HG02885 (cell line): ENCODE measurements around the gene WDR5.

Source experiments
- ATAC-seq: cut with Tn5 transposase; IDR thresholded peaks from one replicate; pipeline ENCODE4 v1.9.1; 2021; ENCODE audit warnings: mild to moderate bottlenecking; ENCODE audit not compliant: unreplicated experiment, poor library complexity

WDR5 gene

GRCh38 chr9:134185536-134186011 is 49.7 kb downstream of the WDR5 start:
- no peak for ATAC-seq

GRCh38 chr9:134186471-134187109 is 50.7 kb downstream of the WDR5 start:
- no peak for ATAC-seq

GRCh38 chr9:134187110-134187531 is 51.2 kb downstream of the WDR5 start:
- ATAC-seq = no peak

GRCh38 chr9:134187891-134188385 is 52.1 kb downstream of the WDR5 start:
- no peak for ATAC-seq

- no peak for ATAC-seq
These were observed 52.7 kb downstream of the WDR5 start for GRCh38 chr9:134188386-134189144.

- no peak for ATAC-seq
These were observed 53.2 kb downstream of the WDR5 start for GRCh38 chr9:134189145-134189469.

- no peak for ATAC-seq
These were observed 53.8 kb downstream of the WDR5 start for GRCh38 chr9:134189470-134190231.

- ATAC-seq = no peak
These were observed 54.6 kb downstream of the WDR5 start for GRCh38 chr9:134190232-134191121.

- no peak for ATAC-seq
These were observed 55.8 kb downstream of the WDR5 start for GRCh38 chr9:134191455-134192209.

- ATAC-seq = no peak
These were observed 56.5 kb downstream of the WDR5 start for GRCh38 chr9:134192311-134192950.

- no peak for ATAC-seq
These were observed 57.3 kb downstream of the WDR5 start for GRCh38 chr9:134192951-134193731.

- no peak for ATAC-seq
These were observed 58.1 kb downstream of the WDR5 start for GRCh38 chr9:134193912-134194535.

- ATAC-seq = no peak
These were observed 59.7 kb downstream of the WDR5 start for GRCh38 chr9:134195558-134195957.

GRCh38 chr9:134196911-134197310 is 61.0 kb downstream of the WDR5 start:
- ATAC-seq = no peak

GRCh38 chr9:134198791-134199190 is 62.9 kb downstream of the WDR5 start:
- no peak for ATAC-seq

GRCh38 chr9:134200730-134201129 is 64.8 kb downstream of the WDR5 start:
- no peak for ATAC-seq

- ATAC-seq = no peak
These were observed 67.3 kb downstream of the WDR5 start for GRCh38 chr9:134203224-134203623.

- ATAC-seq = no peak
These were observed 68.2 kb downstream of the WDR5 start for GRCh38 chr9:134204041-134204440.
